Stimulated activated effector memory CD8-positive, alpha-beta T cell treated with anti-CD3 and anti-CD28 coated beads, Interleukin-12 subunit alpha, Interleukin-12 subunit beta, amount 100 ng/mL, for 72 hours (primary cell): ENCODE data around the gene DNMT1.
A peak's percentile ranks its signal among the peaks of the same experiment; 100 is the strongest.

ENCODE experiments used
- ATAC-seq: fragments of 150-1000 bp; cut with Tn5 transposase; 2 replicates; pipeline ENCODE4 v1.10.0; 2021
- DNase-seq, 2 donors: peaks; one replicate each; pipeline ENCODE4 v3.0.0; 2021 to 2022; ENCODE audit warnings: low spot score in 2 of 2
- H3K27ac Mint-ChIP-seq: one replicate; pipeline ENCODE4 v1.8.0; 2022; ENCODE audit warnings: mild to moderate bottlenecking, mixed read lengths
- H3K36me3 Mint-ChIP-seq: one replicate; pipeline ENCODE4 v1.8.0; 2022; ENCODE audit warnings: mild to moderate bottlenecking, mixed read lengths
- H3K4me1 Mint-ChIP-seq: one replicate; pipeline ENCODE4 v1.8.0; 2022; ENCODE audit warnings: mixed read lengths
- H3K4me3 Mint-ChIP-seq: one replicate; pipeline ENCODE4 v1.8.0; 2022; ENCODE audit warnings: mild to moderate bottlenecking, mixed read lengths
- H3K9me3 Mint-ChIP-seq: one replicate; pipeline ENCODE4 v1.8.0; 2022; ENCODE audit warnings: mixed read lengths

Gene DNMT1

DNA sequence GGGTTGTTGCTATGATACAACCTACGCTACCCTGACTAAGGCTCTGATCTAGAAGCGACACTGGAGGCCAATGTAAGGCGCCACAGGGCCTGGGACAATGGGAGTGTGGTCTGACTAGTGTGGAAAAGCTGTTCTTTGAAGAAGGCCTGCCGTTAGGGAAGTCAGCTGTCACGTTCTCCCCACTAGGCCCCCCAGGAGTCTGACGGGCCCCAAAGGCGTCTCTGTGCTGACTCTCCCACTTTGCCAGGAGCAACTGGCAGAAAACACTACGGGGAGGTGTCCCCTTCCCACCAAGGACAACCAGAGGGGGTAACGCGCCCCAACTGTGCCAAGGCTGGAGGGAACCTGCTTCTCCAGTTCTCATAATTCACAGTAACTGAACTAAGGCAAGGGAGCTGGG lies 49.7 kb downstream of the DNMT1 start:
- Mint-ChIP-seq H3K9me3 (no peaks in the 10 kb centered on the region), H3K36me3 (peaks cover 100% of the 10 kb centered on the region), H3K4me3 (no peak overlapping the region), H3K4me1 (peaks cover 6% of the 10 kb centered on the region), H3K27ac (peak overlapping the region; percentile 93)
- ATAC-seq (peak; percentile 40), DNase-seq (no peak)

- Mint-ChIP-seq H3K4me1 (peaks cover 6% of the 10 kb centered on the region), H3K9me3 (no peaks in the 10 kb centered on the region), H3K4me3 (no peak overlapping the region), H3K27ac (peak overlapping the region; percentile 93), H3K36me3 (peaks cover 100% of the 10 kb centered on the region)
- no peak for DNase-seq
- peak; percentile 19 for ATAC-seq
Observed at GRCh38 chr19:10144361-10144760, 50.4 kb downstream of the DNMT1 start.

DNA sequence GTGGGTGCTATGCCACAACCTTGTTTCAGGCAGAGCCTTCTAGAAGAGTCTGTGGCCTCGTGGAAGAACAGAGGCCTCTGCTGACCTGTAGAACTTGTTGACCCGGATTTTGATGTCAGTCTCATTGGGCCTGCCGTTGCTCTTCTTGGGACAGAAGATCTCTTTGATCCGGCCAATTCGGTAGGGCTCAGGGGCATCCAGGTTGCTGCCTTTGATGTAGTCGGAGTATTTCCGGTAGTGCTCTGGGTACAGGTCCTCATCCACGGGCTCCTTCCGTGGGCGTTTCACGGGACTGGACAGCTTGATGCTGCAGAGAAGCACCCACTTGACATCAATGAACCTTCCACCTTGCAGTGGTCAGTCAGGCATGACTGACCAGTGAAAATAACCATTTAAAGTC lies 51.1 kb downstream of the DNMT1 start:
- DNase-seq (no peak), ATAC-seq (no peak)
- Mint-ChIP-seq H3K36me3 (peaks cover 100% of the 10 kb centered on the region), H3K27ac (peak overlapping the region; percentile 93), H3K4me1 (peaks cover 6% of the 10 kb centered on the region), H3K9me3 (no peaks in the 10 kb centered on the region), H3K4me3 (no peak overlapping the region)

DNA sequence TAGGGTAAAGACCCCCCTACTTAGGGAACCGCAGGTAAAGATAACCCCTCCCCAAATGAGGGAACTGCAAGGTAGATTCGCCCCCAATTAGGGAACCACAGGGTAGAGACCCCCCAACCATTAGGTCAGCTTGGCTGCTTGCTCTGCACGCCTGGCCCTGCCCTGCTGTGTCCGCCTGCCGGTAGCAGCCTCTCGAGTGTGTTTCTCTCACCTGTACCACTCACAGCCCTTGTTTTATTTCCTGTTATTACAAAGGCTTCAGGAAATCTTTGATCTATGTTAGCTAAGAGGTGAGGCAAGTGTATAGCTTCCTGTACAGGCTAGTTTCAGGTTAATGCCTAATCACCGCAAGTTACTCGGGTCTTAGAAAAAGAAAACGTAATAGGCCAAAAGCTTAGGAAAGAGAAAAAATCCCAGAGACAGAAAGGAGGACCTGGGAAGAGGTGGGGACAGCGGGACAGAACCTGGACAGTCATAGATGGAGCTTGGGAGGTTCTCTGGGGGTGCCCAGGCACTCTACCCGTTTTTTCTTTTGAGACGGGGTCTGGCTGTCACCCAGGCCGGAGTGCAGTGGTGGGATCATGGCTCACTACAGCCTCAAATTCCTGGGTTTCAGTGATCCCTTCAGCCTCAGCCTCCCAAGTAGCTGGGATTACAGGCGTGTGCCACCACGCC lies 51.9 kb downstream of the DNMT1 start:
- DNase-seq (no peak), ATAC-seq (peak; percentile 63)
- H3K27ac Mint-ChIP-seq: peak overlapping the region; percentile 93
- H3K36me3 Mint-ChIP-seq: peaks cover 100% of the 10 kb centered on the region
- no peak overlapping the region for H3K4me3 Mint-ChIP-seq
- H3K4me1 Mint-ChIP-seq: peaks cover 6% of the 10 kb centered on the region
- H3K9me3 Mint-ChIP-seq: no peaks in the 10 kb centered on the region

DNA sequence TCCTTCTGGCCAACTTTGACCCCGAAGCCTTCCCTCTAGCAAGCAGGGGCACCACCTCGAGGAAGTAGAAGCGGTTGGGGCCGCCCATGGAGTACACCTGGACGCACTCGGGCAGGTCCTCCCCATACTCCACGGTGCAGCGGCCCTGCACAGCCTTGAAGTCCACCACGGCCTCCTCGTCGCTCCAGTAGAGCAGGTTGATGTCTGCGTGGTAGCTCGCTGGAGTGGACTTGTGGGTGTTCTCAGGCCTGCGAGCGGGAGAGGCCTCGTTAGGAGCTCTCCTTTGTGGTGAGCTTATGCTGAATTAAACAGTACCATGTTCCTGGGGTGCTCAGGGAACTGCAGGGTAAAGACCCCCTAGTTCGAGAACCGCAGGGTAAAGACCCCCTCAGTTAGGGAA lies 52.8 kb downstream of the DNMT1 start:
- Mint-ChIP-seq H3K9me3 (no peaks in the 10 kb centered on the region), H3K27ac (peak overlapping the region; percentile 93), H3K4me1 (peaks cover 6% of the 10 kb centered on the region), H3K36me3 (peaks cover 100% of the 10 kb centered on the region), H3K4me3 (no peak overlapping the region)
- no peak for ATAC-seq
- DNase-seq: no peak

DNA sequence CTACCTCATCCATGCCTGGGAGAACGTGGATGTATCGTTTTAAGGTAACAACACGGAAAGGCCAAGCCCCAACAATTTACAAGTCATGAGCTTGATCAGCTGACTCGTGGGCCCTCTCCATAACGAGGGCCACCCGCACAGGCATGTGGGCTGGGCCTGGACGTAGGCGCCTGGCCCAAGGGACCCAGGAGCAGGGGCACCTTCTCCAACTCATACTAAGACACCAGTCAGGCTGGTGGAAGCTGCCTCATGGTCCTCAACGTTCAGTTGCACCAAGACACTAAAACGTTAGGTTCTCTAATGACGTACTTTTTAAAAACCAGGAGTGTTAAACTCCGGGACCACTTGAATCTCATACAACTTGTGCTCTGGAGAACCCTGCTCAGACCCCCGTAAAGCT lies 53.3 kb downstream of the DNMT1 start:
- ATAC-seq: no peak
- H3K4me1 Mint-ChIP-seq: peaks cover 6% of the 10 kb centered on the region
- H3K27ac Mint-ChIP-seq: peak overlapping the region; percentile 93
- DNase-seq: no peak
- peaks cover 100% of the 10 kb centered on the region for H3K36me3 Mint-ChIP-seq
- no peaks in the 10 kb centered on the region for H3K9me3 Mint-ChIP-seq
- H3K4me3 Mint-ChIP-seq: no peak overlapping the region

DNA sequence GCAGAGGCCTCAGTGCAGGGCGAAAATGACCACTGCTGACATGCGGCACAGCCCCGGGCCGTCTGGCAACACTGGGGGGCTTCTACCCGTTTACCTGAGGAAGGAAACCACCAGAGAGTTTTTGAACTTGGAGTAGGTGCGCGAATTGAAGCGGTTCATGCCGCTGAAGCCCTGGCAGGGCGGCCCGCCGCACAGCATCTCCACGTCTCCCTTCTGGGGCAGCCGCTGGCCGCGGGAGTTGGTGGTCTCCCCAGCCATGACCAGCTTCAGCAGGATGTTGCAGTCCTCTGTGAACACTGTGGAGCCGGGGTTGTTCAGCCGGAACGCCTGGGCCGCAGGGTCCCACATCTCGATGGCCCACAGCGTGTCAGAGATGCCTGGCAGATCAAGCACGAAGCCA lies 54.8 kb downstream of the DNMT1 start:
- H3K36me3 Mint-ChIP-seq: peaks cover 100% of the 10 kb centered on the region
- peak overlapping the region; percentile 58 for H3K27ac Mint-ChIP-seq
- no peak overlapping the region for H3K4me3 Mint-ChIP-seq
- peaks cover 6% of the 10 kb centered on the region for H3K4me1 Mint-ChIP-seq
- DNase-seq: no peak
- H3K9me3 Mint-ChIP-seq: no peaks in the 10 kb centered on the region
- no peak for ATAC-seq

DNA sequence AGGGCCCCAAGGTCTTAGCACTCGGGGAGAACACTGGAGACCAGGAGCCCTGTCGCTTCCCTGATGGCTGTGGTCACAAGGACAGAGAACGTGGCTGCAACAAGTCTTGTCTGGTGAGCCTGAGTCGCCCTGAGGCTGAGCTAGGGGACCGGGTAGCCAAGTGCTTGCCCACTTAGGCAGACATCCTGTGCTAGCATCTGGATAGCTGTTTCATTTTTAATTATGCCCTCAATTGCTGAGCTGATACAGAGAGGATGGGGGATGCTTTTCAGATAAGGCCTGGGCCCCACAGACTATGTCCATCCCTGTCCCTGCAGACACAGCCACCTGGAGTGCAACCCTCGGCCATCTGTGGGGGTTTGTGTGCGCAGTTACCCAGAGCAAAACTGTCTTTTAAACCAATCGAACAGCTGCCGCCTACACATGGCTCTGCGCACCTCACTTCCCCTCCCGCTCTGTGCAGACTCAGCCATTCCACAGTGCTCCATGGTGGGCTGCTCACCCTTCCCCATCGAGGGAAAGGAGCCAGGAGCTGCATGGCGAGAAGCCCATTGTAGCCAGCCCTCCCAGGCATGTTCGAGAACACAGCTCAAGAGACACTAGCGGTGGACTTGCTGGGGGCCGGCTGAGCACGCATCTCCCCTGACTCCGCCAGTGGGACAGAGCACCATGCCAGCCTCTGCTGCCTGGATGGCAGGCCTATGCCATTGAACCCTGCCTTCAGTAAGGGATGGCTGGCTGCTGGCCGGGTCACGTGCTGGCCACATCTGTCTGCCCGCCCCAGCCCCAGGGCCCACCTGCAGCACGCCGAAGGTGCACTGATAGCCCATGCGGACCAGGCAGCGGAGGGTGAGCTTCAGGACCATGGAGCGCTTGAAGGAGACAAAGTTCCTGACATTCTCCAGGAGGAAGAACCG lies 55.6 kb downstream of the DNMT1 start:
- H3K4me1 Mint-ChIP-seq: peaks cover 6% of the 10 kb centered on the region
- H3K4me3 Mint-ChIP-seq: no peak overlapping the region
- ATAC-seq: no peak
- no peaks in the 10 kb centered on the region for H3K9me3 Mint-ChIP-seq
- DNase-seq: no peak
- peak overlapping the region; percentile 58 for H3K27ac Mint-ChIP-seq
- peaks cover 100% of the 10 kb centered on the region for H3K36me3 Mint-ChIP-seq

- no peaks in the 10 kb centered on the region for H3K9me3 Mint-ChIP-seq
- peaks cover 100% of the 10 kb centered on the region for H3K36me3 Mint-ChIP-seq
- DNase-seq (no peak), ATAC-seq (no peak)
- peaks cover 5% of the 10 kb centered on the region for H3K4me1 Mint-ChIP-seq
- H3K4me3 Mint-ChIP-seq: no peak overlapping the region
- no peak overlapping the region for H3K27ac Mint-ChIP-seq
Observed at GRCh38 chr19:10137751-10138682, 56.7 kb downstream of the DNMT1 start.

GRCh38 chr19:10136936-10137335 lies 57.8 kb downstream of the DNMT1 start:
- no peak overlapping the region for H3K4me3 Mint-ChIP-seq
- H3K9me3 Mint-ChIP-seq: no peaks in the 10 kb centered on the region
- no peak for DNase-seq
- H3K27ac Mint-ChIP-seq: peak overlapping the region; percentile 85
- no peaks in the 10 kb centered on the region for H3K4me1 Mint-ChIP-seq
- no peak for ATAC-seq
- H3K36me3 Mint-ChIP-seq: peaks cover 100% of the 10 kb centered on the region

DNA sequence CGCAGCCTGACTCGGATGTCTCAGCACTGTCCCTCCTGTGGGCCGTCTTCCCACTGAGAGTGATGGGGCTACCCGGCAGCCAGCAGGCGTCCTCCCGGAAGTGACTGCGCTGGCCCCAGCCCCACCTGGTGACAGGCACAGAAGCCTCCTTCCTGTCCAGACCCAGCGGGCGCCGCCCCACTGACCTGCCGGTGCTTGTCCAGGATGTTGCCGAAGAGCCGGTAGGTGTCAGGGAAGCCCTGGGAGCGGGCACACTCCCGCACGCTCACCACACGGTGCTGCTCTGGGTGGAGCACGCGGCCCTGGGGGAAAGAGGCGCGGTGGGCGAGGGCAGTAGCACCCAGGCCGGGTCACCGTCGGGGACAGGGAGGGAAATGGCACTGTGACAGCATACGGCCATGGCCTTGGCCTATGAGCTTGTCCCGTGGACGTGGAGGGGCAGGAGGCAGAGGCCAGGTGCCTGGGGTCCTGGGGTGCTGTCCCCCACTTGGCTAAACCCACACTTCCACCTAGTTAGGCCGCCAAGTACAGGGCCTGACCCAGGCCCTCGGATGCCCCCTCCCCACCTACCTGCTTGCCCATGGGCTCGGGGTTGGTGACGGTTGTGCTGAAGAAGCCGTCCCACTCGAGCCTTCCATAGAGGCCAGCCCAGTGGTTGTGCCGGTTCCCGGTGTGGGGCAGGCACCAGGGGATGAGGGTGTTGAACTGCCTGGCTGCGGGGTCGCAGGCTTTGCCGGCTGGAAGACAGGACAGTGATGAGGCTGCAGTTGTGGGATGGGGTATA lies 59.0 kb downstream of the DNMT1 start:
- H3K9me3 Mint-ChIP-seq: no peaks in the 10 kb centered on the region
- peaks cover 100% of the 10 kb centered on the region for H3K36me3 Mint-ChIP-seq
- H3K4me1 Mint-ChIP-seq: no peaks in the 10 kb centered on the region
- H3K4me3 Mint-ChIP-seq: no peak overlapping the region
- no peak for DNase-seq
- H3K27ac Mint-ChIP-seq: no peak overlapping the region
- no peak for ATAC-seq

GRCh38 chr19:10134040-10134439 lies 60.7 kb downstream of the DNMT1 start:
- Mint-ChIP-seq H3K9me3 (no peaks in the 10 kb centered on the region), H3K36me3 (peaks cover 99% of the 10 kb centered on the region), H3K4me3 (no peak overlapping the region), H3K4me1 (no peaks in the 10 kb centered on the region), H3K27ac (no peak overlapping the region)
- DNase-seq (no peak), ATAC-seq (no peak)

DNA sequence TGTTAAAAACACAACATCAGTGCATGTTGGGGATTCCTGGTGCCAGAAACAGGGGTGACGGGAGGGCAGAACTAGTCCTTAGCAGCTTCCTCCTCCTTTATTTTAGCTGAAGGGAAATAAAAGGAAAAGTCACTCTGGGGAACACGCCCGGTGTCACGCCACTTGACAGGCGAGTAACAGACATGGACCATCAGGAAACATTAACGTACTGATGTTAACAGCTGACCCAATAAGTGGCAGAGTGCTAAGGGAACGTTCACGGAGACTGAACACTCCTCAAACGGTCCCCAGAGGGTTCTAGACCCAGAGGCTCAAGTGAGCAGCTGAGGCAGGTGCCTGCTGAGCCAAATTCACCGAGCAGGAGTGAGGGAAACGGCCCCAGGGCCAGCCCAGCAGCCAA lies 61.2 kb downstream of the DNMT1 start:
- Mint-ChIP-seq H3K36me3 (peaks cover 95% of the 10 kb centered on the region), H3K9me3 (no peaks in the 10 kb centered on the region), H3K4me3 (no peak overlapping the region), H3K27ac (no peak overlapping the region), H3K4me1 (no peaks in the 10 kb centered on the region)
- no peak for ATAC-seq
- no peak for DNase-seq

- ATAC-seq: no peak
- Mint-ChIP-seq H3K36me3 (peaks cover 94% of the 10 kb centered on the region), H3K27ac (peak overlapping the region; percentile 69), H3K9me3 (no peaks in the 10 kb centered on the region), H3K4me3 (no peak overlapping the region), H3K4me1 (no peaks in the 10 kb centered on the region)
- no peak for DNase-seq
Observed at GRCh38 chr19:10132905-10133304, 61.8 kb downstream of the DNMT1 start.
